Measurements from ENCODE around the gene MGA. TPM values are rescaled to one million over a fixed set of nuclear protein-coding genes. Genes with fewer than 3 reads are reported as not detected.

MGA gene
- total and polyA plus RNA-seq, 2 of the 8 experiments (the other 6 are each of a cell fraction or from before 2014, with no cell fraction given), result 7.6 to 53.2 TPM

- TF ChIP-seq CTCF (IDR thresholded peaks at IDR 0.05; ENCODE audit: control extremely low read depth in 1 of 3, insufficient read depth in 1 of 3, low read depth in 1 of 3, low read length in 3 of 3), result no peak
- no peak for TF ChIP-seq SRF (IDR thresholded peaks at IDR 0.05; ENCODE audit: low read depth, low read length)
- TF ChIP-seq FOSL1 (IDR thresholded peaks at IDR 0.05; ENCODE audit: insufficient read depth, low read depth, low read length), result no peak
- TF ChIP-seq TBP (IDR thresholded peaks at IDR 0.05; ENCODE audit: low read depth, low read length), result no peak
- no peak for TF ChIP-seq ZNF274 (IDR thresholded peaks at IDR 0.05; ENCODE audit: borderline replicate concordance, extremely low read depth, low read length)
- TF ChIP-seq MAFK (IDR thresholded peaks at IDR 0.05; ENCODE audit: low read depth, low read length), result no peak
- no peak for TF ChIP-seq E2F6 (IDR thresholded peaks at IDR 0.05)
- TF ChIP-seq POU5F1 (IDR thresholded peaks at IDR 0.05; ENCODE audit: low read depth, low read length), result no peak
These were observed 129.0 kb downstream of the MGA start (continued) for GRCh38 chr15:41789236-41789635.

Data from H1 (cell line).